ENCODE measurements around the gene EED. TPM values are rescaled to one million over a fixed set of nuclear protein-coding genes. Genes with fewer than 3 reads are reported as not detected.
"Not testable (repeated sequence)": the region's sequence is repeated elsewhere in the genome, so short reads cannot be mapped to it uniquely, and the experiment has no call there.

EED gene
- total RNA-seq, 2 experiments from 2014 or later, result 32.1 to 35.4 TPM

DNA sequence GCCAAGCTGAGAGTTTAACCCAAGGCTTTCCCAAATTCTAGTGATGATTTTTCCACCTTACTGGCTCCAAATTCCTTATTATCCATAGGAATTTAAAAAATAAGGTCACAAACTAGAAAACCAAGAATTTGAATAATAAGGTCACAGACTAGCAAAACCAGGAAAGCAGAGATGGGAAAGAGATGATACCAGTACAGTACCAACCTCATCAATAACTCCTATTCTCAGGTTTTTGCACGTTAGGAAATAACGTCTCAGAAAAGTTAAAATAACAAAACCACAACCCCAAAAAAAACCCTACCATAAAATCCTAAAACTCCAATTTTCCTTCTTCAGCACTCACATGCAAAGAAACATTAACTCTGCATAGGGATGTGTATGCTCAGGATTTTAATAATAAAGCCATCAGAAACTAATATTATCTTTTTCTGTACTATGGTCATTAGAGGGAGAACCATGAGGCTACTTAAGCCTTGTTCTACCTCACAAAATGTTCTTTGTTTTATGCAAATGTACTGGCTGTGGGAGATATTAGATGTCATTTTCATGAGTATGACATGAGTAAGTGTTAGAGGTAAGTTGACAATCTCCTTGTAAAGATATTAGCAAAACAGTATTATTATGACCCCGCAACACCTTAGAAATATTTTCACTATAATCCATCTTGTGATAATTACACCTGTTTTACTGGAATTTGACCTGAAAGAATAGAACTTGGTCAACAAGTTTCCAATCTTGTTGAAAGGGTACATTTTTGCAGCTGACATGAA lies 16.1 kb upstream of the EED start:
- POLR2A ChIA-PET, result no interaction called here
- ATAC-seq (ENCODE audit: poor library complexity), result no peak
- intact Hi-C loops (cut with DNase I, micrococcal nuclease), result no loop called here

GRCh38 chr11:86229039-86229330 lies 15.6 kb upstream of the EED start:
- POLR2A ChIA-PET; H3K36me3 ChIP-seq (ENCODE audit: insufficient read depth, low read length); H3K27me3 Mint-ChIP-seq; H3K27ac ChIP-seq (ENCODE audit: low read depth in 1 of 2, low read length in 2 of 2); DNase-seq; H3K4me1 ChIP-seq (ENCODE audit: insufficient read depth, low read length); H3K9me3 ChIP-seq (ENCODE audit: control insufficient read depth in 1 of 2, insufficient read depth in 1 of 2, low read length in 2 of 2); H3K4me1 Mint-ChIP-seq (ENCODE audit: low read depth); H3K27ac Mint-ChIP-seq; H3K9me3 Mint-ChIP-seq; H3K4me3 ChIP-seq (ENCODE audit: low read length); H3K4me3 Mint-ChIP-seq; H3K27me3 ChIP-seq (ENCODE audit: control insufficient read depth in 1 of 2, insufficient read depth in 2 of 2, low read length in 2 of 2); H3K36me3 Mint-ChIP-seq (ENCODE audit: low read depth); CTCF ChIA-PET; intact Hi-C loops (cut with DNase I, micrococcal nuclease); ATAC-seq (ENCODE audit: poor library complexity): not testable (repeated sequence)

More for the DNA sequence above, 16.1 kb upstream of the EED start:
- H3K9me3 ChIP-seq (ENCODE audit: control insufficient read depth in 1 of 2, insufficient read depth in 1 of 2, low read length in 2 of 2), result no peaks in the 10 kb centered on the region
- H3K36me3 ChIP-seq (ENCODE audit: insufficient read depth, low read length), result no peaks in the 10 kb centered on the region
- H3K27ac ChIP-seq (ENCODE audit: low read depth in 1 of 2, low read length in 2 of 2), result no peak overlapping the region
- Mint-ChIP-seq H3K4me3 (no peak overlapping the region), H3K27ac (no peak overlapping the region), H3K9me3 (no peaks in the 10 kb centered on the region), H3K27me3 (no peaks in the 10 kb centered on the region), H3K4me1 (ENCODE audit: low read depth) (no peaks in the 10 kb centered on the region), H3K36me3 (ENCODE audit: low read depth) (no peaks in the 10 kb centered on the region)
- H3K27me3 ChIP-seq (ENCODE audit: control insufficient read depth in 1 of 2, insufficient read depth in 2 of 2, low read length in 2 of 2), result no peaks in the 10 kb centered on the region
- H3K4me3 ChIP-seq (ENCODE audit: low read length), result no peak overlapping the region
- CTCF ChIA-PET, result no interaction called here
- no peak for DNase-seq
- TF ChIP-seq, protein P1, sequence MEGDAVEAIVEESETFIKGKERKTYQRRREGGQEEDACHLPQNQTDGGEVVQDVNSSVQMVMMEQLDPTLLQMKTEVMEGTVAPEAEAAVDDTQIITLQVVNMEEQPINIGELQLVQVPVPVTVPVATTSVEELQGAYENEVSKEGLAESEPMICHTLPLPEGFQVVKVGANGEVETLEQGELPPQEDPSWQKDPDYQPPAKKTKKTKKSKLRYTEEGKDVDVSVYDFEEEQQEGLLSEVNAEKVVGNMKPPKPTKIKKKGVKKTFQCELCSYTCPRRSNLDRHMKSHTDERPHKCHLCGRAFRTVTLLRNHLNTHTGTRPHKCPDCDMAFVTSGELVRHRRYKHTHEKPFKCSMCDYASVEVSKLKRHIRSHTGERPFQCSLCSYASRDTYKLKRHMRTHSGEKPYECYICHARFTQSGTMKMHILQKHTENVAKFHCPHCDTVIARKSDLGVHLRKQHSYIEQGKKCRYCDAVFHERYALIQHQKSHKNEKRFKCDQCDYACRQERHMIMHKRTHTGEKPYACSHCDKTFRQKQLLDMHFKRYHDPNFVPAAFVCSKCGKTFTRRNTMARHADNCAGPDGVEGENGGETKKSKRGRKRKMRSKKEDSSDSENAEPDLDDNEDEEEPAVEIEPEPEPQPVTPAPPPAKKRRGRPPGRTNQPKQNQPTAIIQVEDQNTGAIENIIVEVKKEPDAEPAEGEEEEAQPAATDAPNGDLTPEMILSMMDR (IDR thresholded peaks at IDR 0.05), result no peak
- H3K4me1 ChIP-seq (ENCODE audit: insufficient read depth, low read length), result no peaks in the 10 kb centered on the region

- H3K4me3 Mint-ChIP-seq, result no peak overlapping the region
- CTCF ChIA-PET, result no interaction called here
- POLR2A ChIA-PET, result interaction anchor here (0.7 kb wide), 1 partner anchor 12 kb away, joined by 3 read pairs; no protein-coding TSS in a partner anchor
- no peaks in the 10 kb centered on the region for H3K9me3 ChIP-seq (ENCODE audit: control insufficient read depth in 1 of 2, insufficient read depth in 1 of 2, low read length in 2 of 2)
- H3K36me3 Mint-ChIP-seq (ENCODE audit: low read depth), result no peaks in the 10 kb centered on the region
- H3K27me3 ChIP-seq (ENCODE audit: control insufficient read depth in 1 of 2, insufficient read depth in 2 of 2, low read length in 2 of 2), result no peaks in the 10 kb centered on the region
- H3K36me3 ChIP-seq (ENCODE audit: insufficient read depth, low read length), result no peaks in the 10 kb centered on the region
- TF ChIP-seq, protein P1 (IDR thresholded peaks at IDR 0.05), result no peak
- H3K27me3 Mint-ChIP-seq, result no peaks in the 10 kb centered on the region
- no peak for ATAC-seq (ENCODE audit: poor library complexity)
- DNase-seq, result no peak
- no peaks in the 10 kb centered on the region for H3K4me1 ChIP-seq (ENCODE audit: insufficient read depth, low read length)
- intact Hi-C loops (cut with DNase I, micrococcal nuclease), result no loop called here
- H3K9me3 Mint-ChIP-seq, result no peaks in the 10 kb centered on the region
- no peak overlapping the region for H3K4me3 ChIP-seq (ENCODE audit: low read length)
- H3K27ac Mint-ChIP-seq, result no peak overlapping the region
- no peak overlapping the region for H3K27ac ChIP-seq (ENCODE audit: low read depth in 1 of 2, low read length in 2 of 2)
- no peaks in the 10 kb centered on the region for H3K4me1 Mint-ChIP-seq (ENCODE audit: low read depth)
Measured at GRCh38 chr11:86230179-86230804, 14.3 kb upstream of the EED start.
